Neural progenitor cell (in vitro differentiated cells): ENCODE results near the gene RASGEF1B. TPM values are rescaled to one million over a fixed set of nuclear protein-coding genes. Genes with fewer than 3 reads are reported as not detected.

Experiments
- DNase-seq: peaks from one replicate; pipeline ENCODE4 v3.0.0-alpha.2; 2016; ENCODE audit warnings: low spot score
- H2AFZ ChIP-seq: fragments of 200-600 bp; sonication (generic); replicated peaks from 2 replicates; pipeline ENCODE4 v1.6.1; 2016; ENCODE audit warnings: antibody characterized with exemption
- H3F3A ChIP-seq: fragments of 200-600 bp; sonication (generic); 2 replicates; pipeline ENCODE4 v1.6.1; 2016; ENCODE audit warnings: antibody characterized with exemption, low read depth
- H3K27ac ChIP-seq: fragments of 200-600 bp; sonication (generic); 2 replicates; pipeline ENCODE4 v1.5.1; 2016; ENCODE audit warnings: mild to moderate bottlenecking
- H3K27me3 ChIP-seq: fragments of 200-600 bp; sonication (generic); 2 replicates; pipeline ENCODE4 v1.6.1; 2016; ENCODE audit warnings: mild to moderate bottlenecking, moderate library complexity
- H3K36me3 ChIP-seq: fragments of 200-600 bp; sonication (generic); 2 replicates; pipeline ENCODE4 v1.5.1; 2016
- H3K4me1 ChIP-seq: fragments of 200-600 bp; sonication (generic); 2 replicates; pipeline ENCODE4 v1.6.1; 2016; ENCODE audit warnings: mixed run types
- H3K4me2 ChIP-seq: fragments of 200-600 bp; sonication (generic); 2 replicates; pipeline ENCODE4 v1.6.1; 2016
- H3K4me3 ChIP-seq: fragments of 200-600 bp; sonication (generic); 2 replicates; pipeline ENCODE4 v1.5.1; 2016
- H3K79me2 ChIP-seq: fragments of 200-600 bp; sonication (generic); 2 replicates; pipeline ENCODE4 v1.6.1; 2016; ENCODE audit warnings: low read depth
- H3K9ac ChIP-seq: fragments of 200-600 bp; sonication (generic); 2 replicates; pipeline ENCODE4 v1.6.1; 2016
- H3K9me3 ChIP-seq: fragments of 200-600 bp; sonication (generic); 2 replicates; pipeline ENCODE4 v1.5.1; 2016; ENCODE audit warnings: low read depth
- H4K20me1 ChIP-seq: fragments of 200-600 bp; sonication (generic); 2 replicates; pipeline ENCODE4 v1.6.1; 2016; ENCODE audit warnings: low read depth
- H3K27ac Mint-ChIP-seq: 3 replicates; pipeline ENCODE4 v1.8.0; 2021; ENCODE audit warnings: mixed read lengths
- H3K27me3 Mint-ChIP-seq: 2 replicates; pipeline ENCODE4 v1.8.0; 2022; ENCODE audit warnings: low read depth, mild to moderate bottlenecking, inconsistent platforms, moderate library complexity, mixed read lengths; ENCODE audit not compliant: insufficient read depth
- H3K36me3 Mint-ChIP-seq: 3 replicates; pipeline ENCODE4 v1.8.0; 2021; ENCODE audit warnings: mixed read lengths
- H3K4me1 Mint-ChIP-seq: 3 replicates; pipeline ENCODE4 v1.8.0; 2021; ENCODE audit warnings: mixed read lengths
- H3K4me3 Mint-ChIP-seq: 3 replicates; pipeline ENCODE4 v1.8.0; 2021; ENCODE audit warnings: mild to moderate bottlenecking, moderate library complexity, mixed read lengths
- H3K9me3 Mint-ChIP-seq: 3 replicates; pipeline ENCODE4 v1.8.0; 2020; ENCODE audit warnings: mixed read lengths
- CTCF ChIP-seq: fragments of 200-600 bp; sonication (generic); IDR thresholded peaks from 2 replicates; pipeline ENCODE4 v1.5.1; 2017; ENCODE audit warnings: antibody characterized with exemption, mild to moderate bottlenecking
- EZH2 ChIP-seq: fragments of 200-600 bp; sonication (generic); IDR thresholded peaks from 2 replicates; pipeline ENCODE4 v1.6.1; 2017; ENCODE audit warnings: antibody characterized with exemption, mild to moderate bottlenecking, moderate library complexity
- EZH2phosphoT487 ChIP-seq: fragments of 200-600 bp; sonication (generic); IDR thresholded peaks from 2 replicates; pipeline ENCODE4 v1.6.1; 2017; ENCODE audit warnings: antibody characterized with exemption
- total RNA-seq: library from RNA; depleted of rRNA; stranded (reverse); fragments of >200 nt; gene quantifications from 2 replicates; pipeline ENCODE4 v1.2.3, GENCODE V29; 2015; ENCODE audit warnings: low replicate concordance

The RASGEF1B gene
- total RNA-seq, 1 donor from 2014 or later, result 9.4 TPM

GRCh38 chr4:81509191-81509590, 37.5 kb upstream of the RASGEF1B start:
- peaks cover 53% of the 10 kb centered on the region for H3K4me1 Mint-ChIP-seq
- H3K36me3 ChIP-seq, result no peaks in the 10 kb centered on the region

GRCh38 chr4:81508411-81509185, 36.9 kb upstream of the RASGEF1B start:
- Mint-ChIP-seq H3K27me3 (peaks cover 6% of the 10 kb centered on the region), H3K4me1 (peaks cover 53% of the 10 kb centered on the region), H3K9me3 (no peaks in the 10 kb centered on the region), H3K4me3 (no peak overlapping the region), H3K27ac (no peak overlapping the region), H3K36me3 (no peaks in the 10 kb centered on the region)
- Histone ChIP-seq H3K4me3 (no peak overlapping the region), H3K79me2 (no peaks in the 10 kb centered on the region), H3F3A (no peaks in the 10 kb centered on the region), H3K27me3 (no peaks in the 10 kb centered on the region), H2AFZ (no peak overlapping the region), H3K36me3 (no peaks in the 10 kb centered on the region), H3K9me3 (no peaks in the 10 kb centered on the region), H3K27ac (no peak overlapping the region), H4K20me1 (no peaks in the 10 kb centered on the region), H3K9ac (no peak overlapping the region), H3K4me2 (no peak overlapping the region), H3K4me1 (peaks cover 34% of the 10 kb centered on the region)
- TF ChIP-seq EZH2phosphoT487 (no peak), EZH2 (no peak), CTCF (no peak)
- no peak for DNase-seq

More at GRCh38 chr4:81509191-81509590, 37.5 kb upstream of the RASGEF1B start:
- Mint-ChIP-seq H3K36me3 (no peaks in the 10 kb centered on the region), H3K27ac (no peak overlapping the region), H3K4me3 (no peak overlapping the region), H3K9me3 (no peaks in the 10 kb centered on the region), H3K27me3 (peaks cover 3% of the 10 kb centered on the region)
- no peak for DNase-seq
- Histone ChIP-seq H2AFZ (no peak overlapping the region), H4K20me1 (no peaks in the 10 kb centered on the region), H3K9ac (no peak overlapping the region), H3K4me1 (peaks cover 39% of the 10 kb centered on the region), H3K27me3 (no peaks in the 10 kb centered on the region), H3K4me2 (no peak overlapping the region), H3K27ac (no peak overlapping the region), H3K4me3 (no peak overlapping the region), H3K9me3 (no peaks in the 10 kb centered on the region), H3K79me2 (no peaks in the 10 kb centered on the region), H3F3A (no peaks in the 10 kb centered on the region)
- TF ChIP-seq CTCF (no peak), EZH2 (no peak), EZH2phosphoT487 (no peak)

GRCh38 chr4:81507530-81507929, 35.8 kb upstream of the RASGEF1B start:
- H3K27me3 ChIP-seq, result no peaks in the 10 kb centered on the region
- H3K9ac ChIP-seq, result no peak overlapping the region
- no peaks in the 10 kb centered on the region for H3K36me3 ChIP-seq
- Mint-ChIP-seq H3K4me1 (peaks cover 45% of the 10 kb centered on the region), H3K27ac (no peak overlapping the region), H3K36me3 (no peaks in the 10 kb centered on the region), H3K27me3 (peaks cover 6% of the 10 kb centered on the region), H3K4me3 (no peak overlapping the region), H3K9me3 (no peaks in the 10 kb centered on the region)
- H3K4me1 ChIP-seq, result peaks cover 23% of the 10 kb centered on the region
- no peak overlapping the region for H3K4me2 ChIP-seq
- no peaks in the 10 kb centered on the region for H4K20me1 ChIP-seq
- no peak overlapping the region for H3K4me3 ChIP-seq
- H3K79me2 ChIP-seq, result no peaks in the 10 kb centered on the region
- TF ChIP-seq CTCF, result no peak
- no peak for TF ChIP-seq EZH2
- TF ChIP-seq EZH2phosphoT487, result no peak
- no peak for DNase-seq
- no peak overlapping the region for H3K27ac ChIP-seq
- H3K9me3 ChIP-seq, result no peaks in the 10 kb centered on the region
- H3F3A ChIP-seq, result no peaks in the 10 kb centered on the region
- no peak overlapping the region for H2AFZ ChIP-seq
